Measurements from ENCODE around the gene P4HA1.

Gene P4HA1

DNA sequence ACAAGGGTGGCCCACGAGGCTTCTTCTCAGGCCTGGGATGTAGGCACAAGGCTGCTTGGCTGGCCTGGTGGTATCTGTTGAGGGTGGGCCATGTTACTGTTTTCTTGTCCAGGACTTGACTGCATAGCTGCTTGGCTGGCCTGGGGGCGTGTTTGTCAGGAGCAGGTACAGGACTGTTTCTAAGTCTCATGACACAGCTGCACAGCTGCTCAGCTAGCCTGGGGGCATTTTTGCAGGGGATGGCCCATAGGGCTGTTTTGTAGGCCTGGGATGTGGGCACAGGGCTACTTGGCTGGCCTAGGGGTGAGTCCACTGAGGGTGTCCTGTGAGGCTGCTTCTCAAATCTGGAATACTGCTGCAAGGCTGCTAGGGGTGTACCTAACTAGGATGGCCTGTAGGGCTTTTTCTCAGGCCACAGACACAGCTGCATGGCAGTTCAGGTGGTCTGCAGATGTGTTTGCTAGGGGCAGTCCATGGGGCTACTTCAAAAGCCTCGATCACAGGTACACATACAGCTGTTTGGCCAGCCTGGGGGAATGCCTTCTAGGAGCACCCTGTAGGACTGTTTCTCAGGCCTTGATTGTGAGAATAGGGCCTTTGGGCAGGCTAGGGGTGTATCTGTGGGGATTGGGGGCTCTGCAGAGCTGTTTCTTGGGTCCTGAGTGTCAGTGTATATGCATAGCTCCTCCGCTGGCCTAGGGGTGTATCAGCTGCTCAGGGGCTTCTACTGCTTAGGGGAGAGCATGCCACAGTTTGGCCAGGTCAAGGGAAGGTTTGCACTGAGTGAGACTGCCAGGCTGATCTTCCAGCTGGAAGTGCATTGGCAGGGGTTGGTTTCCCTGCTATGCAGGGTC, 115.4 kb downstream of the P4HA1 start:
- DNase-seq (ENCODE audit: low read depth in 4 of 4, low spot score in 1 of 4): no peak

DNA sequence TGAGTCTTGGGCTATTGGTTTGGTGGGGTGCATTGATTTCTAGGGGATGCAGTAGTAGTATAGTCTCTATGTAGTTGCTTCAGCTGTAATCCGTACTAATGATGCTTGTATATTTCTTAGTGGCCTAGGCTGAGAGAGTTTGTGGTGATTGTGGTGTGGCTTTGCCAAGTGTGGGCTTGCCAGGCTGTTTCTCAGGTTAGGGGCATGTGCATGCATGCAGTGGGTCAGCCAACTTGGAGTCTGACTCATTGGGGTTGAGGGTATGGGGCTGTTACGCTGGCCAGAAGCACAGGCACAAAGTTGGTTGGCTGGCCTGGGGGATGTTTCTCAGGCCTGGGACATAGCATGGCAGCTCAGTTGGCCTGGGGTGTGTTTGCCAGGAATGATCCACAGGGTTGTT, 116.3 kb downstream of the P4HA1 start:
- no peak for DNase-seq (ENCODE audit: low read depth in 4 of 4, low spot score in 1 of 4)

DNA sequence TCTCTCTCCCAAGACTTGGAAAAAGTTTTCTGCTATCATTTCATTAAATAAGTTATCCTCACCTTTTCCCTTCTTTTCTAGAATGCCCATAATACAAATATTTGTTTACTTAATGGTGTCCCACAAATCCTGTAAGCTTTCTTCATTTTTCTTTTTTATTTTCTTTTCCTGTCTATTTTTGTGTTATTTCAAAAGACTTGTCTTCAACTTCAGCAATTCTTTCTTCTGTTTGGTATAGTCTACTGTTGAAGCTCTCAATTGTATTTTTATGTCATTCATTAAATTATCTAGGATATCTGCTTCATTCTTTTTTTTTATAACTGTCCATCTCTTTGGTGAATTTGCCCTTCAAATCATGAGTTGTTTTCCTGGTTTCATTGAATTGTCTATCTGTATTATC, 117.0 kb downstream of the P4HA1 start:
- DNase-seq (ENCODE audit: low read depth in 4 of 4, low spot score in 1 of 4): no peak

DNA sequence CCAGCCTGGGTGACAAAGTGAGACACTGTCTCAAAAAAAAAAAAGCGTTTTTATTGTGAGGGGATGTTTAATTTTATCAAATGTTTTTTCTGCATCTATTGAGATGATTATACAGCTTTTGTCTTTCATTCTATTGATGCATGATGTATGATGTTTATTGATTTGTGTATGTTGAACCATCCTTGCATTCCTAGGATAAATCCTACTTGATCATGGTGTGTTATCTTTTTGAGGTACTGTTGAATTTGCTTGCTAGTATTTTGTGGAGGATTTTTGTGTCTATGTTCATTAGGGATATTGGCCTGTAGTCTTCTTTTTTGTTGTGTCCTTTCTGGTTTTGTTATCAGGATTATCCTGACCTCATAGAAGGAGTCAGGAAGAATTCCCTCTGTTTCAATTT, 119.8 kb downstream of the P4HA1 start:
- no peak for DNase-seq (ENCODE audit: low read depth in 4 of 4, low spot score in 1 of 4)
